Liver (tissue), 9 donors: ENCODE data around the gene SCRN2. TPM values are rescaled to one million over a fixed set of nuclear protein-coding genes. Genes with fewer than 3 reads are reported as not detected.

Source experiments
- DNase-seq: peaks from one replicate; pipeline ENCODE4 v3.0.0-alpha.2; 2017; ENCODE audit warnings: low spot score
- H3K27ac ChIP-seq, 2 donors: one replicate each; pipeline ENCODE4 v1.7.0; 2013; ENCODE audit warnings: inconsistent platforms in 2 of 2, low read length in 2 of 2, control low read depth in 1 of 2, low read depth in 1 of 2, mild to moderate bottlenecking in 1 of 2
- H3K27me3 ChIP-seq, 4 donors: one replicate each; pipeline versions ENCODE4 v1.6.1 to v1.7.0; 2013; ENCODE audit warnings: low read length in 3 of 4, inconsistent platforms in 1 of 4, mild to moderate bottlenecking in 1 of 4, moderate library complexity in 1 of 4; ENCODE audit not compliant: control insufficient read depth in 4 of 4, insufficient read depth in 4 of 4
- H3K36me3 ChIP-seq, 4 donors: one replicate each; pipeline versions ENCODE4 v1.6.1 to v1.7.0; 2013; ENCODE audit warnings: low read length in 3 of 4, mild to moderate bottlenecking in 3 of 4, low read depth in 1 of 4, moderate library complexity in 1 of 4; ENCODE audit not compliant: control insufficient read depth in 4 of 4, insufficient read depth in 3 of 4
- H3K4me1 ChIP-seq, 4 donors: one replicate each; pipeline versions ENCODE4 v1.6.1 to v1.7.0; 2013; ENCODE audit warnings: low read length in 3 of 4, mild to moderate bottlenecking in 3 of 4, moderate library complexity in 1 of 4; ENCODE audit not compliant: control insufficient read depth in 4 of 4, insufficient read depth in 4 of 4
- H3K4me3 ChIP-seq, 3 donors: one replicate each; pipeline versions ENCODE4 v1.6.1 to v1.7.0; 2013; ENCODE audit warnings: low read length in 3 of 3, control low read depth in 1 of 3, low read depth in 1 of 3, mild to moderate bottlenecking in 1 of 3
- H3K9ac ChIP-seq, 2 donors: one replicate each; pipeline ENCODE4 v1.7.0; 2013; ENCODE audit warnings: low read length in 2 of 2, mild to moderate bottlenecking in 2 of 2, moderate library complexity in 2 of 2, control low read depth in 1 of 2, low read depth in 1 of 2
- H3K9me3 ChIP-seq, 4 donors: one replicate each; pipeline versions ENCODE4 v1.6.1 to v1.7.0; 2013; ENCODE audit warnings: low read length in 3 of 4; ENCODE audit not compliant: control insufficient read depth in 4 of 4
- EGR1 ChIP-seq, 2 donors: IDR thresholded peaks; 2 replicates each; pipeline ENCODE4 v1.6.1; 2016 to 2018; ENCODE audit warnings: antibody characterized with exemption in 2 of 2, low read depth in 2 of 2
- FOXA1 ChIP-seq: IDR thresholded peaks from 2 replicates; pipeline ENCODE4 v1.6.1; 2016; ENCODE audit warnings: antibody characterized with exemption
- FOXA2 ChIP-seq: IDR thresholded peaks from 2 replicates; pipeline ENCODE4 v1.6.1; 2016; ENCODE audit warnings: antibody characterized with exemption
- NR2F2 ChIP-seq: IDR thresholded peaks from 2 replicates; pipeline ENCODE4 v1.6.1; 2016; ENCODE audit warnings: antibody characterized with exemption
- RAD21 ChIP-seq, 2 donors: IDR thresholded peaks; 2 replicates each; pipeline ENCODE4 v1.6.1; 2016; ENCODE audit warnings: antibody characterized with exemption in 2 of 2, mild to moderate bottlenecking in 2 of 2
- SP1 ChIP-seq: IDR thresholded peaks from 2 replicates; pipeline ENCODE4 v1.6.1; 2018; ENCODE audit warnings: antibody characterized with exemption, mild to moderate bottlenecking
- YY1 ChIP-seq: IDR thresholded peaks from 2 replicates; pipeline ENCODE4 v1.6.1; 2016; ENCODE audit warnings: antibody characterized with exemption, mild to moderate bottlenecking
- whole genome bisulfite sequencing: extraction: QIAGEN DNeasy Blood & Tissue Kit; methylation state at CpG from one replicate; pipeline ENCODE4 v1.1.7; 2013; 5-methylcytosine and 5-hydroxymethylcytosine counted together
- polyA plus RNA-seq, 2 donors: library from polyadenylated mRNA; stranded (reverse) in 1 of 2; unstranded in 1 of 2; fragments of 200-250 nt in 1 of 2; fragments of >200 nt in 1 of 2; fragmentation: Nextera tagmentation in 1 of 2; extraction: Ambion mirVana in 1 of 2; gene quantifications; one replicate each; pipeline versions ENCODE4 v1.2.1 to v1.2.3, GENCODE V29; 2013 to 2015
- total RNA-seq, 2 donors: library from RNA; depleted of rRNA; stranded (reverse); fragments of >200 nt; gene quantifications; one replicate each; pipeline ENCODE4 v1.2.3, GENCODE V29; 2014
- TF ChIP-seq, protein P1 (sequence below): IDR thresholded peaks from 2 replicates; pipeline ENCODE4 v1.6.1; 2016; ENCODE audit warnings: antibody characterized with exemption, mild to moderate bottlenecking
- TF ChIP-seq, protein P2 (sequence below): IDR thresholded peaks from 2 replicates; pipeline ENCODE4 v1.6.1; 2016; ENCODE audit warnings: antibody characterized with exemption
- TF ChIP-seq, protein P3 (sequence below): fragments of 150-350 bp; IDR thresholded peaks from 2 replicates; pipeline ENCODE4 v1.5.1; 2017; ENCODE audit warnings: improper control_type of control experiment, low read depth, low read length; ENCODE audit not compliant: missing input control
- donor health status: healthy.
- donor health status: healthy.
- donor health status: healthy.
- donor health status: healthy.
- donor health status: healthy.

Gene SCRN2
- total and polyA plus RNA-seq, 4 donors: 17.8 to 27.4 (median 20.3) TPM

DNA sequence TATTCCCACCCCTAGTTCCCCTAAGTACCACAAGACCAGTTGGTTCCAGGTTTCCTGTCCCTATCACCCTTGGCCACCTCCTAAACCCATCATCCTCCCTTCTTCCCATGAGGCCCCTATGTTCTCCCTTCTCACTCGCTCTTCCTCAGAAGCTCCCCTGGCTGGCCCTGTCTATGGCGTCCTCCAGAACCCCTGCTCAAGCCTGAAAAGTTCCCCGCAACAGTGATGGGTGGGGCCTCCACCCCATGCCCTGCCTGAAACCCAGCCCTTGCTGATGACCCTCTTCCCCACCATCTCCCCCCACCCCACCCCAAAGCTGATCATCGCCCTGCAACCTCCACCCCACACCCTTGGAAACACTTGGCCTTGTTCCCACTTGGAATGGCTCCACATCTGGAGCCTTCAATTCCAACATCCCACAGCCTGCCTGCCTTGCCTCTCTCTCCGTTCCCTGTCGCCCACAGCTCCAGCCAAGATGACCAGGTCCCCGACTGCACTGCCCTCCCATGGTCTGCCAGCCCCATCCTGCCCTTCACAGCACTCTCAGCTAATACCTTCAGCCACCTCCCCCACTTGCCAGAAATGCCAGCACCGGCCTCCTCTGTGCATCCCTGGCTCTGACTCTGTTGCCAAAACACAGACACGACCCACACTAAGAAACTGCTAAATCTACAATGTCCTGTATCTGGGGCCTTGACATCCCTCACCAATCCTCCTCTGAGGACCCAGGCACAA, 30.0 kb downstream of the SCRN2 start:
- H3K4me3 ChIP-seq: no peak overlapping the region
- TF ChIP-seq EGR1 (IDR thresholded peaks at IDR 0.05; ENCODE audit: low read depth in 2 of 2) (no peak), NR2F2 (no peak), FOXA1 (no peak), RAD21 (IDR thresholded peaks at IDR 0.05) (no peak), FOXA2 (no peak)
- TF ChIP-seq, protein P1, sequence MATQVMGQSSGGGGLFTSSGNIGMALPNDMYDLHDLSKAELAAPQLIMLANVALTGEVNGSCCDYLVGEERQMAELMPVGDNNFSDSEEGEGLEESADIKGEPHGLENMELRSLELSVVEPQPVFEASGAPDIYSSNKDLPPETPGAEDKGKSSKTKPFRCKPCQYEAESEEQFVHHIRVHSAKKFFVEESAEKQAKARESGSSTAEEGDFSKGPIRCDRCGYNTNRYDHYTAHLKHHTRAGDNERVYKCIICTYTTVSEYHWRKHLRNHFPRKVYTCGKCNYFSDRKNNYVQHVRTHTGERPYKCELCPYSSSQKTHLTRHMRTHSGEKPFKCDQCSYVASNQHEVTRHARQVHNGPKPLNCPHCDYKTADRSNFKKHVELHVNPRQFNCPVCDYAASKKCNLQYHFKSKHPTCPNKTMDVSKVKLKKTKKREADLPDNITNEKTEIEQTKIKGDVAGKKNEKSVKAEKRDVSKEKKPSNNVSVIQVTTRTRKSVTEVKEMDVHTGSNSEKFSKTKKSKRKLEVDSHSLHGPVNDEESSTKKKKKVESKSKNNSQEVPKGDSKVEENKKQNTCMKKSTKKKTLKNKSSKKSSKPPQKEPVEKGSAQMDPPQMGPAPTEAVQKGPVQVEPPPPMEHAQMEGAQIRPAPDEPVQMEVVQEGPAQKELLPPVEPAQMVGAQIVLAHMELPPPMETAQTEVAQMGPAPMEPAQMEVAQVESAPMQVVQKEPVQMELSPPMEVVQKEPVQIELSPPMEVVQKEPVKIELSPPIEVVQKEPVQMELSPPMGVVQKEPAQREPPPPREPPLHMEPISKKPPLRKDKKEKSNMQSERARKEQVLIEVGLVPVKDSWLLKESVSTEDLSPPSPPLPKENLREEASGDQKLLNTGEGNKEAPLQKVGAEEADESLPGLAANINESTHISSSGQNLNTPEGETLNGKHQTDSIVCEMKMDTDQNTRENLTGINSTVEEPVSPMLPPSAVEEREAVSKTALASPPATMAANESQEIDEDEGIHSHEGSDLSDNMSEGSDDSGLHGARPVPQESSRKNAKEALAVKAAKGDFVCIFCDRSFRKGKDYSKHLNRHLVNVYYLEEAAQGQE: no peak
- H3K27me3 ChIP-seq: no peaks in the 10 kb centered on the region
- WGBS: 78% methylated on average over 9 of the region's 9 CpGs
- peaks cover 0 to 10% (median 2%) of the 10 kb centered on the region in 4 donors for H3K36me3 ChIP-seq
- DNase-seq: no peak
- H3K9ac ChIP-seq: no peak overlapping the region
- H3K4me1 ChIP-seq: no peaks in the 10 kb centered on the region
- H3K27ac ChIP-seq: no peak overlapping the region
- H3K9me3 ChIP-seq: no peaks in the 10 kb centered on the region

- Histone ChIP-seq H3K27ac (no peak overlapping the region), H3K36me3 (peaks cover 0 to 8% (median 1%) of the 10 kb centered on the region in 4 donors), H3K9ac (no peak overlapping the region), H3K4me3 (no peak overlapping the region), H3K27me3 (no peaks in the 10 kb centered on the region), H3K9me3 (no peaks in the 10 kb centered on the region), H3K4me1 (no peaks in the 10 kb centered on the region)
- no peak for DNase-seq
- WGBS: 73% methylated on average over 10 of the region's 10 CpGs
- TF ChIP-seq, protein P2, sequence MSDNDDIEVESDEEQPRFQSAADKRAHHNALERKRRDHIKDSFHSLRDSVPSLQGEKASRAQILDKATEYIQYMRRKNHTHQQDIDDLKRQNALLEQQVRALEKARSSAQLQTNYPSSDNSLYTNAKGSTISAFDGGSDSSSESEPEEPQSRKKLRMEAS: no peak
- TF ChIP-seq, protein P1: no peak
- TF ChIP-seq YY1 (no peak), SP1 (no peak), FOXA2 (no peak)
- TF ChIP-seq, protein P3, sequence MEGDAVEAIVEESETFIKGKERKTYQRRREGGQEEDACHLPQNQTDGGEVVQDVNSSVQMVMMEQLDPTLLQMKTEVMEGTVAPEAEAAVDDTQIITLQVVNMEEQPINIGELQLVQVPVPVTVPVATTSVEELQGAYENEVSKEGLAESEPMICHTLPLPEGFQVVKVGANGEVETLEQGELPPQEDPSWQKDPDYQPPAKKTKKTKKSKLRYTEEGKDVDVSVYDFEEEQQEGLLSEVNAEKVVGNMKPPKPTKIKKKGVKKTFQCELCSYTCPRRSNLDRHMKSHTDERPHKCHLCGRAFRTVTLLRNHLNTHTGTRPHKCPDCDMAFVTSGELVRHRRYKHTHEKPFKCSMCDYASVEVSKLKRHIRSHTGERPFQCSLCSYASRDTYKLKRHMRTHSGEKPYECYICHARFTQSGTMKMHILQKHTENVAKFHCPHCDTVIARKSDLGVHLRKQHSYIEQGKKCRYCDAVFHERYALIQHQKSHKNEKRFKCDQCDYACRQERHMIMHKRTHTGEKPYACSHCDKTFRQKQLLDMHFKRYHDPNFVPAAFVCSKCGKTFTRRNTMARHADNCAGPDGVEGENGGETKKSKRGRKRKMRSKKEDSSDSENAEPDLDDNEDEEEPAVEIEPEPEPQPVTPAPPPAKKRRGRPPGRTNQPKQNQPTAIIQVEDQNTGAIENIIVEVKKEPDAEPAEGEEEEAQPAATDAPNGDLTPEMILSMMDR: no peak
Measured at GRCh38 chr17:47810200-47810821, 30.8 kb downstream of the SCRN2 start.
